Measurements from ENCODE around the gene ARHGAP31.
A peak's percentile ranks its signal among the peaks of the same experiment; 100 is the strongest.
"Not testable (repeated sequence)": the region's sequence is repeated elsewhere in the genome, so short reads cannot be mapped to it uniquely, and the experiment has no call there.

Gene ARHGAP31

GRCh38 chr3:119352034-119352609 lies 57.9 kb downstream of the ARHGAP31 start:
- DNase-seq (ENCODE audit: low spot score): peak; percentile 68

DNA sequence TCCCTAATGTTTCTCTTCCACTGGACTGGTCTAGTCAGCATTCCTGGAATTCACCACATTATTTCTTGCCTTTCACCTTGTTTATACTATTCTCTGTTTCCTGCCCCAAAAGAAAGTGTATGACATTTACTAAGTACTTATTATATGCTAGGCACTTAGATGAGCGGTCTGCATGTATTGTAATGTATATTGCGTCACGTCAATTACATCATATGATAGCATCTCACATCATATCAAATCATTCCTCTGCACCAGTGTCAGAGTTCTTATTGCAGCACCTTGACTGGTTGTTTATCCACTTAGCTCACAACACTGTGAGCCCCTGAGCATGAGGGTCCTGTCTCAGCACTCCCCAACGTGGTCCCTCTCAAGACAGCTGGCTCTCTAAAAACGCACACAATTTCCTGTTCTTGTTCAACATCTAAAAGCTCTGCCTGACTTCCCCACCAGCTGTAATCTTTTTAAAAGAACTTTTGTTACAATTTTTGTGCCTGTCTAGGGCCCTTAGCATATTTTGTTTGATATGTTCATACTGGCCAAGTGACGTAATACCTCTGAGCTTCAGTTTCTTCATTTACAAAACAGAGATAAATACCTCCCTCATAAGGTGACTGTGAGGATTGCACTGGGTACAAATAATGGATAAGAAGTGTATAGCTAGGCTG lies 58.8 kb downstream of the ARHGAP31 start:
- peak; percentile 47 for DNase-seq (ENCODE audit: low spot score)

DNA sequence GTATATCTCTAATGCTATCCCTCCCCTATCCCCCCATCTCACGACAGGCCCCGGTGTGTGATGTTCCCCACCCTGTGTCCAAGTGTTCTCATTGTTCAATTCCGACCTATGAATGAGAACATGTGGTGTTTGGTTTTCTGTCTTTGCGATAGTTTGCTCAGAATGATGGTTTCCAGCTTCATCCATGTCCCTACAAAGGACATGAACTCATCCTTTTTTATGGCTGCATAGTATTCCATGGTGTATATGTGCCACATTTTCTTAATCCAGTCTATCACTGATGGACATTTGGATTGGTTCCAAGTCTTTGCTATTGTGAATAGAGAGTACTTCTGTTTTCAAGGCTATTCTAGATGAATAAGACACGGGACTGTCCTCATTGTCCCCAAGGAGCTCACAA lies 61.4 kb downstream of the ARHGAP31 start:
- not testable (repeated sequence) for DNase-seq (ENCODE audit: low spot score)

- DNase-seq (ENCODE audit: low spot score): no peak
These were observed 62.5 kb downstream of the ARHGAP31 start for GRCh38 chr3:119356646-119357045.

GRCh38 chr3:119357190-119357589 lies 63.0 kb downstream of the ARHGAP31 start:
- no peak for DNase-seq (ENCODE audit: low spot score)

- DNase-seq (ENCODE audit: low spot score): no peak
These were observed 65.5 kb downstream of the ARHGAP31 start for GRCh38 chr3:119359476-119360326.

GRCh38 chr3:119360736-119361462 lies 66.7 kb downstream of the ARHGAP31 start:
- DNase-seq (ENCODE audit: low spot score): no peak

DNA sequence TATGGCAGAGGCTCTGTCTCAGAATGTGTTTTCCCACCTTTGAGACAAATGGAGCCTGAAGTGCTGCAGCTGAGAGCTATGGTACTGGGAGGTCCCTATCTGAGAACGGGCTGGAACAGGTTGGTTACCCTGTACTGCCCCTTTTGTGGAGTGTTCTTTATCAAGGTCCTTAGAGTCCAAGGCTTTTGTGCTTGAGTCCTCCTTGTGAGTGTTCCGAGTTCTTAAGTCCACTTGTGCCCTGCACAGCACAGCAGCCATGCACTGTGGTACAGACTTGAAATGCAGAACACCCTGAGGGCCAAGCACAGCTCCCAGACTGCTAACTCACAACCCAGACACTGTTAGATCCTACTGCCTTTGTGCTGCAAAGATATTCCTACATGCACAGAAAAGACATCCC lies 67.8 kb downstream of the ARHGAP31 start:
- DNase-seq (ENCODE audit: low spot score): no peak

- DNase-seq (ENCODE audit: low spot score): no peak
These were observed 69.0 kb downstream of the ARHGAP31 start for GRCh38 chr3:119362940-119363725.

DNA sequence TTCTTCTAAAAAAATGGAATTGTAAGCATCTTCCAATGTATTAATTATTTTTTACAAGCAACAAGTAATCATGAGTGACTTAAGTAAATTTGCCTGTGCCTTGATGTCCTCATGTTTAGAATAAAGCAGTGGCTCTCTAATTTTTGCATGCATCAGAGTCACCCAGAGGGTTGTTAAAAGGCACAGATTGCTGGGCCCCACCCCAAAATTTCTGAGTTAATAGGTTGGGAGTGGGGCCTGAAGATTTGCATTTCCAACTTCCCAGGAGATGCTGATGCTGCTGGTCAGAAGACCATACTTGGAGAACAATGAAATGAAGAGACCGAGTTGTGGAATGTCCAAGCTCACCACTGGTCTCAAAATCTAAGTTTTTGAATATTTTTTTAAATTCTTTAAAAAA lies 70.2 kb downstream of the ARHGAP31 start:
- no peak for DNase-seq (ENCODE audit: low spot score)

- DNase-seq (ENCODE audit: low spot score): no peak
These were observed 71.2 kb downstream of the ARHGAP31 start for GRCh38 chr3:119365418-119365817.

- DNase-seq (ENCODE audit: low spot score): no peak
These were observed 72.8 kb downstream of the ARHGAP31 start for GRCh38 chr3:119367000-119367399.

- no peak for DNase-seq (ENCODE audit: low spot score)
These were observed 74.1 kb downstream of the ARHGAP31 start for GRCh38 chr3:119368298-119368697.

- not testable (repeated sequence) for DNase-seq (ENCODE audit: low spot score)
These were observed 77.6 kb downstream of the ARHGAP31 start for GRCh38 chr3:119371786-119372185.

GRCh38 chr3:119375106-119375505 lies 80.9 kb downstream of the ARHGAP31 start:
- no peak for DNase-seq (ENCODE audit: low spot score)

DNA sequence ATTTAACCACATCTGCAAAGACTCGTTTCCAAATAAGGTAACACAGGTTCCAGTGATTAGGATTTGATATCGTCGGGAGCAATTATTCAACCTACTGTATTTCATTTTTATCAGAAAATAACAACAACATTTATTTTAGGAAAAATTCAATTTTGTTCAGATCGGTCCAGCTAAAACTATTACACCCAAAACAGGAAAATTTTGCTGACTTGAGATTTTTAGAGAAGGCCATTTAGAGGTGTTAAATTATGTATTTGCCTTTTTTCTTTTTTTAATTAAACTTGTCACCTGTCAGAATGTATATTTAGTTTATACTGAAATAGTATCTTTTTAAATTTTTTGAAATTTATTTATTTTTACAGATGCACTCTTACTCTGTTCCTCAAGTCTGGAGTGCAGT lies 81.3 kb downstream of the ARHGAP31 start:
- no peak for DNase-seq (ENCODE audit: low spot score)

- no peak for DNase-seq (ENCODE audit: low spot score)
These were observed 82.6 kb downstream of the ARHGAP31 start for GRCh38 chr3:119376758-119377157.

- DNase-seq (ENCODE audit: low spot score): no peak
These were observed 84.1 kb downstream of the ARHGAP31 start for GRCh38 chr3:119378259-119378803.

DNA sequence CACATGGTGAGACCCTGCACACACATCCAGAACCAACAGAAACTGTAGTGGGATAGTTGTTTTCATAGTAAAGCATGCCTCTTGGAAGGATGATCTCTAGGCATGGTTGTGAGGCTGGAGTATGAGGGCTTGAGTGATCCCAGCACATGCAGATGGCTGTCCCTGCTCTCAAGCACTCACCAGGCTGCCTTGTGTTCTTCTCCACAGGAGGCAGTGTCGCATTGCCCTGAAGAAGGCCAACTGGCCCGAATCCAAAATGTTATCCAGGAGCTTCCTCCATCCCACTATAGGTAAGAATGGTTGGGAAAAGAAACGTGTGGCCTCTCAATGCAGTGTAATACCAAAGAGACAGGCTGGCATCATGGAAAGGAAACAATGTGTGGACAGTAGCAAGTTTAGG lies 86.5 kb downstream of the ARHGAP31 start:
- DNase-seq (ENCODE audit: low spot score): no peak

DNA sequence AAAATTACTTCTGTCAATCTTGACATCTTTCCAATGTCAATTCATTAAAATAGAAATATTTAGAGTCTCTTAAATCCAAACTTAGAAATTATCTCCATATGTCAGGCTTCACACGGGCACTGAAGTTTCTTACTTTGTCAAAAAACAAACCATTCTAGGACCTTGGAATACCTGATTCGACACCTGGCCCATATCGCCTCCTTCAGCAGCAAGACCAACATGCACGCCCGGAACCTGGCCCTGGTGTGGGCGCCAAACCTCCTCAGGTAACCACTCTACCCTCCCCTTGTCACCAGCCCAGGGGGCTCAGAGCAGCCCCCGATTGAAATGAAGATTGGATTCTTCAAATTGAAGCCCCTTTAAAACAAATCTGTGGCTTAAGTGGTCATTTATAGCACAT lies 88.0 kb downstream of the ARHGAP31 start:
- DNase-seq (ENCODE audit: low spot score): no peak

DNA sequence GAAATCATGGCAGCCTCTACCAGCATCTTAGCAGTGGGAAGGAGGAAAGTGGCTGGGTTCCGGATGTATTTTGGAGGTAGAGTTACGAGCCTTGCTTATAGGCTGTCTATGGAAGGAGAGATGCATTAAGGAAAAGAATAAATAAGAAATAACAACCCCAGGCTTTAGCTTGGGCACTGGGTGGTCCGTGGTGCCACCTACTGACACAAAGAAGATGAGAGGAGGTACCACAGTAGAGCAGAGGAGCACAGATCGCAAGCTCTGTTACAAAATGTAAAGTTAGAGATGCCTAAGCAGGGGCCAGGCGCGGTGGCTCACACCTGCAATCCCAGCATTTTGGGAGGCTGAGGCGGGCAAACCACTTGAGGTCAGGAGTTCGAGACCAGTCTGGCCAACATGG lies 94.4 kb downstream of the ARHGAP31 start:
- no peak for DNase-seq (ENCODE audit: low spot score)

All from CD4-positive, alpha-beta T cell treated with Interleukin-2 at 100 ng/mL for 4 hours (primary cell).